ENCODE results near the gene ATP5PB.

Gene ATP5PB

DNA sequence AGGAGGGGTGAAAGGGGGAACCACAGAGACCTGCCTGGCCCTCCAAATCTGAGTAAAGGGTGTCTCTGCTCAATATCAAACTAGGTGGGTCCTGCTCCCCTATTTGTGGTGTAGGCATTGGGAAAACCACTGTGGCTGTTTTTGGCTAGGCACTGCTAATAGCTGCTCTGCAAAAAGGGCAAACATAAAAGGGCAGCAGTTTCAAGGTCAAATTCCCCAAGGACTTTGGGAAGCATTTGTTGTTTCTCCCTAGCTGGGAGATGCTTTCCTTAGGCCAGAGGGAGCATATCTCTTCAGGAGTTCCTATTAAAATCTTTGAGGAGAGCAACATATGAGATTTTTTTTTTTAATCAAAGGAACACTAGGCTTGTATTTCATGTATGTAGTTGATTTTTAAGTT is 26.9 kb downstream of the ATP5PB start:
- DNase-seq: no peak

- no peak for DNase-seq
Observed at GRCh38 chr1:111476761-111477309, 27.6 kb downstream of the ATP5PB start.

DNA sequence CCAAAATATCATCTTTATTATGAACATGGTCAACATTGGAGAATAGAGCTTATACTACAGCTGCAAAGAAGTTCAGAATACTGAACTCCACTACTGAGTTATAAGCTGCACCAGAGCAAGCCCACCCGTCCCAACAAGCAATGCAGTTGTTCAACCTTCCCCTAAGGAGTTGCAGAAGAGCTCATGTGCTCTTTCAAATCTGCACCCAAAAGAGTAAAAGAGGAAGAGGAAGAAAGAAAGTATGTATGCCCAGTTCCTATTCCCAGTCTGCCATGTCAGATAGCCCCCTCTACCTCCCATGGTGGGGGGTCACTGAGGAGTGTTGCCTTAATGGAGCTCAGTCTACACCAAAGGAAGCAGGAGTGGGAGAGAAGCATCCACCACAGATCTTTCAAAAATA is 31.4 kb downstream of the ATP5PB start:
- DNase-seq: no peak

- peak; percentile 38 for DNase-seq
Observed at GRCh38 chr1:111481387-111482221, 32.3 kb downstream of the ATP5PB start.

GRCh38 chr1:111483166-111483565 is 33.9 kb downstream of the ATP5PB start:
- no peak for DNase-seq

- no peak for DNase-seq
Observed at GRCh38 chr1:111483876-111484275, 34.6 kb downstream of the ATP5PB start.

DNA sequence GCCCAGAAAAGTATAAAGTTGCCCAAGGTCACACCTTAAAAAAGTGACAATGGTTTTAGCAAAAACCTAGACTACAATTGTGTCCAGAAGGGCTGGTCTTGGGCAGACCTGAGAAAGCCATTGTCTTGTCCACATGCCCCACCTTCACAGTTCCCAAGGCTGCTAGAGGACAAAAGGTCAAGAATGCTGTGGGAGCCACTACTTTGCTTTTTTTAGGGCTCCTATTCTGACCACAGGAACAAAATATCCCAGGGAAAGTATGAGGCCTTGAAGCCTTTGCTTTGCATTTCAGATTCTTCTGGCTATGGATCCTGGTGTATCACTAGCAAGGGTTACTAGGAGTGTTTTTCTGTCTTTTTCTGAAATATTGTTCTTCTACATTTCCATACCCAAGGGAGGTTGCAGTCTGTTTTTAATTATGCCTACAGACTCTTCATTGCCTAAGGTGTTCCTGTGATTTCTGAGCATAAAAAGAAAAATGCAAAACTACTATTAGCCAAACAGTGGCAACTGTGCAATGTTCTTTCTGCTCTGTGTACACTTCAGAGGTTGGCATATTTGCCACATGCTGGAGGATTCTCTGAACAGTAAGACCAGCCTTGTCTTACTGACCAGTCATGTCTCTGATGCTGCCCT is 35.2 kb downstream of the ATP5PB start:
- no peak for DNase-seq

GRCh38 chr1:111486431-111486830 is 37.2 kb downstream of the ATP5PB start:
- DNase-seq: no peak

- no peak for DNase-seq
Observed at GRCh38 chr1:111487133-111487532, 37.9 kb downstream of the ATP5PB start.

GRCh38 chr1:111488669-111489068 is 39.4 kb downstream of the ATP5PB start:
- DNase-seq: no peak

- no peak for DNase-seq
Observed at GRCh38 chr1:111489604-111490003, 40.3 kb downstream of the ATP5PB start.

- no peak for DNase-seq
Observed at GRCh38 chr1:111490220-111490619, 41.0 kb downstream of the ATP5PB start.

DNA sequence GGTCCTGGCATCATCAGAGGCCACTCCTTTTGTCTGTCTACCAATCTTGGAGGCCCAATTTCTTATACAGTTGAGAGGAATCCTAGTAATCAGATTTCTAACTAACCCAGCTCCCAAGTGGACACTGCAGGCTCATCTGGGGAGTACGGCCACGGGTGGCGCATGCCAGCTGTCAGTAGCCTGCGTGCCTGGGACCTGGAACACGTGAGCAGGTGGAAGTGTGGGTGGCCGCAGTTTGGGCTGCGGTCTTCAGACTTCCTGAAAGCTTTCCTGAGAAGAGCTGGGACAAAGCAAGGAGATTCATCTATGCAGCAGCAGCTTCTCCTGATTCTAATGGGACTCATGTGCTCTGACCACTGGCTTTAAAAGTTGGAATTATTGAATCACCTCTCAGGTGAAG is 41.8 kb downstream of the ATP5PB start:
- no peak for DNase-seq

DNA sequence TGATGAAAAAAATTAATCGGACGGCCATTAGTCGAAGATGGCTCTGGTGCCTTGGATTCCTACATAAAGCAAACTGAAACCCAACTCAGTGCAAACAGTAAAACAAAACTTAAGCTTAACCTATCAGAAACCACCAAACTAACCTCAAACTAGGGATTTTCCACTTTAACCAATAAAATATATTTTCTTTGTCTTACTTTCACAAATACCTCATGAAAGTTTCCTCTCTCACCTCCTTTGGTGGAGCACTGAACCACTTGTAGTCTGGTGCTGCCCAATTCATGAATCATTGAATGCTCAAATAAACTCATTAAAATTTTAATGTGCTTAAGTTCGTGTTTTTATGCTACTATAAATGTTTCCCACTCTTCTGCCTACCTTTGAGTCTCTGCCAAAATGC is 47.1 kb downstream of the ATP5PB start:
- no peak for DNase-seq

DNA sequence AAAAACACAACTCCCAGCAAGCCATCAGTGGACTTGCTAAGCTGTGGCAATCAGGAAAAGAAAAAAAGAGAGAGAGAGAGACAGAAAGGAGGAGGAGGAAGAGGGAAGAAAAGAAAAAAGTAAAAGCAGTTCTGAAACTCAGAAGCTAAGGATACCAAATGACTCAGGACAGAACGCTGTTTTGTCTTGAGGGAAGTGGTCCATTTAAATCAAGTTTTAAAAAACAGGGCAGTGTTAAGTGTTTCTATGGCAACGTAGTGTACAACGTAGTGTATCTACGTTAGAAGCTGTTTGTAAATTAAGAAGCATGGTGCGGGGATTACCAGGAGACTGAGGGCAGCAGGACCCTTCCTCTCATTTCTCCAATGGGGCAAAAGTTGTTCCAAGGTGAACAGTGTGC is 48.3 kb downstream of the ATP5PB start:
- DNase-seq: no peak

DNA sequence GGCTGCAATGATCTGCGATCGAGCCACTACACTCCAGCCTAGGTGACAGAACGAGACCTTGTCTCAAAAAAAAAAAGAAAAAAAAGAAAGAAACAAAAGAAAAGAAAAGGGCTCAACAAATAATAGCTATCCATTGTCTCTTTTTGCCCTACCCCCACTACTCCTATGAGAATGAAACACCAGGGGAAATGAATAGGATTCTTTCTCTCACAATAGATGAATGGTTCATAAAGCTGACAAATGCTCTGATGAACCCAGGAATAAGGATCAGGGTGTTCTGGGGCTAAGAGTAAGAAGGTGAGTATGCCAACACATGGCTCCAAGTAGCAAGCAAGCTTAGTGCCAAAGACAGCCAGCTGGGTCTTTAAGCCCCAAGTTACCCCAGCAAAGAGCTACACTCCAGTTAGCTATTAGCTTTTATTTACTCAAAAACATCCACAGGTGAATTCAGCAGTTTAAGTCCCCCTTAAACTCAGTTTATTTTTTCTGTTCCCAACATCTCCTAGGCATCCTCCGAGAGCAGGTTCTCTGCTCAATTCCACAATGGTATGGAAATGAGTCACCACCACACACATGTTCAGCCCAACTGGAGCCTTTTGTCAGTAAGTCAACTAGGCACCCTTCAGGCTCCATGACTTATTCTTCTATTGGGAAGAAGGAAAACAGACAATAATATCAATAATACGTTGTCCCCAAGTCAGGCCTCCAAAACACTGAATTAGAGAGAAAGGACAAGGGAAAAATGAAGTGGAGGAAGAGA is 49.9 kb downstream of the ATP5PB start:
- no peak for DNase-seq

GRCh38 chr1:111501645-111502044 is 52.4 kb downstream of the ATP5PB start:
- DNase-seq: no peak

GRCh38 chr1:111503585-111504060 is 54.4 kb downstream of the ATP5PB start, which contains the start of the genes ADORA3 and TMIGD3:
TSS of gene ADORA3 (minus strand) at chr1:111503633. CDS start at chr1:111503354, 279 bp downstream.
TSS of gene TMIGD3 (minus strand) at chr1:111503633. CDS start at chr1:111503354, 279 bp downstream.
- no peak for DNase-seq

GRCh38 chr1:111504097-111504496 is 54.8 kb downstream of the ATP5PB start:
- DNase-seq: no peak

- DNase-seq: no peak
Observed at GRCh38 chr1:111505641-111506119, 56.4 kb downstream of the ATP5PB start.

- DNase-seq: no peak
Observed at GRCh38 chr1:111506561-111506960, 57.3 kb downstream of the ATP5PB start.

DNA sequence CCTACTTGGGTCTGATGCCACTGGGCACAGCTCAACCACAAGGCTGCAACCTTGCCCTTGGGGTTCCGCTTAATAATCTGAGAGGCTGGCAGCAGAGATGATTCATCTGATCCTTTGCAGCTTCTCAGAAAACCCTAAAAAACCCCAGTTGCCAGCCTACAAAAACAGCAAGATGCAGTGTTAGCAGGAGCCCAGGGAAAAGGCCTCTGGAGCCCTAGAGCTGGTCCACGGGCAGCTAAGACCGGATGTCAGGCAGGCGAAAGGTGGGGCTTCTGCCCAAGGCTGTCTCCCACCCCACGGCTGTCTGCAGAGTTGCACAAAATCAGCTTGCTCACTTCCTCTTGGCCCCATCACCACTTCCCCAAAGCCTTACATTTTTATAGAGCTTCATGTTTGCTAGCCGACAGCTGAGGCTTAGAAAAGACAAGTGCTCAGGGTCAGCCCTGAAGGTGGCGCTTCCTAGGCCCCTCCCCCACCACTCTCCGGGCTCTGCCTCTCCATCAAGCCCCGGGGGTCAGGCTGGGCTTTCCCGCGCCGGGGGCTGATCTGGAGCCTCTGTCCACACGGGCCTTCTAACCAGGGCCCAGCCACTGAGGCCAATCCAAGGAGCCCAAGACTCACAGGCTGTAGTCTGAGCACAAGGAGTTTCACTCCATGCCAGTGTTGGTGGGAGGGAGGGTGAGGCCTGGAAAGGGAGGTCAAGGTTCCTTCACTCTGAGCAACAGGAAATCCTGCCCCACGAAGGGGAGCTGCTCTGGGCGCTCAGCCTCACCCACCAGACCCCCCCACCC is 58.3 kb downstream of the ATP5PB start:
- DNase-seq: no peak
